Stomach (tissue), 9 donors: ENCODE measurements around the gene SENP7. TPM values are rescaled to one million over a fixed set of nuclear protein-coding genes. Genes with fewer than 3 reads are reported as not detected.
"Not testable (repeated sequence)": the region's sequence is repeated elsewhere in the genome, so short reads cannot be mapped to it uniquely, and the experiment has no call there.

Experiments used
- DNase-seq, 2 donors: peaks; one replicate each; pipeline versions ENCODE4 v3.0.0 to v3.0.0-alpha.2; 2013 to 2019
- H3K27ac ChIP-seq, 5 donors: fragments of 200-600 bp in 4 of 5; sonication (generic) in 4 of 5; one replicate each; pipeline ENCODE4 v1.5.1; 2013 to 2019; ENCODE audit warnings: mild to moderate bottlenecking in 1 of 5, moderate library complexity in 1 of 5
- H3K27me3 ChIP-seq, 3 donors: fragments of 200-600 bp; sonication (generic); one replicate each; pipeline ENCODE4 v1.5.1; 2017 to 2019; ENCODE audit warnings: mixed run types in 1 of 3
- H3K36me3 ChIP-seq, 4 donors: fragments of 200-600 bp; sonication (generic); 1 replicate in 3 of 4; 2 replicates in 1 of 4; pipeline ENCODE4 v1.5.1; 2016 to 2019
- H3K4me1 ChIP-seq, 4 donors: fragments of 200-600 bp; sonication (generic); one replicate each; pipeline ENCODE4 v1.5.1; 2016 to 2019
- H3K4me3 ChIP-seq, 4 donors: fragments of 200-600 bp; sonication (generic) in 3 of 4; one replicate each; pipeline ENCODE4 v1.5.1; 2016 to 2019; ENCODE audit warnings: mild to moderate bottlenecking in 1 of 4
- H3K9me3 ChIP-seq, 4 donors: fragments of 200-600 bp; sonication (generic); one replicate each; pipeline ENCODE4 v1.5.1; 2016 to 2019
- EP300 ChIP-seq: sonication (generic); formaldehyde crosslinking; IDR thresholded peaks from one replicate; pipeline ENCODE4 v1.6.1; 2017; ENCODE audit warnings: antibody characterized with exemption
- POLR2A ChIP-seq, 4 donors: fragments of 450-650 bp; IDR thresholded peaks; one replicate each; pipeline ENCODE4 v1.6.1; 2016; ENCODE audit warnings: antibody characterized with exemption in 4 of 4, control low read depth in 2 of 4, mild to moderate bottlenecking in 1 of 4, moderate library complexity in 1 of 4
- POLR2AphosphoS5 ChIP-seq, 3 donors: sonication (generic); formaldehyde crosslinking; IDR thresholded peaks; one replicate each; pipeline ENCODE4 v1.6.1; 2016; ENCODE audit warnings: antibody characterized with exemption in 3 of 3
- WGBS, 5 donors: extraction: QIAGEN DNeasy Blood & Tissue Kit in 3 of 5; methylation state at CpG; one replicate each; pipeline versions ENCODE4 v1.1.5 to v1.1.7; 2013 to 2018; 5-methylcytosine and 5-hydroxymethylcytosine counted together
- intact Hi-C: fragments of 100-400 bp; cut with DNase I; formaldehyde crosslinking; loops from one replicate; pipeline ENCODE4 v1.15.1; 2023; ENCODE audit warnings: low total_unique reads
- polyA plus RNA-seq, 3 donors: library from polyadenylated mRNA; stranded (reverse); fragments of 200-250 nt; gene quantifications; one replicate each; pipeline ENCODE4 v1.2.3, GENCODE V29; 2013
- total RNA-seq, 5 donors: library from RNA; depleted of rRNA; stranded (reverse); fragments of >200 nt; gene quantifications; one replicate each; pipeline versions ENCODE4 v1.1.0 to v1.2.3, GENCODE V29; 2014 to 2016
- TF ChIP-seq, protein P1 (sequence below), 7 experiments: fragments of 450-650 bp in 4 of 7; fragments of 200-600 bp in 3 of 7; sonication (generic) in 3 of 7; IDR thresholded peaks; one replicate each; pipeline ENCODE4 v1.5.1; 2016 to 2019; ENCODE audit warnings: antibody characterized with exemption in 7 of 7, control low read depth in 2 of 7, mild to moderate bottlenecking in 1 of 7
- donor health status: healthy with polysubstance abuse.
- donor health status: Bipolar disorder and iron deficiency.
- donor health status: healthy.

Gene SENP7
- total and polyA plus RNA-seq, 8 donors = 1.4 to 93.1 (median 14.6) TPM

DNA sequence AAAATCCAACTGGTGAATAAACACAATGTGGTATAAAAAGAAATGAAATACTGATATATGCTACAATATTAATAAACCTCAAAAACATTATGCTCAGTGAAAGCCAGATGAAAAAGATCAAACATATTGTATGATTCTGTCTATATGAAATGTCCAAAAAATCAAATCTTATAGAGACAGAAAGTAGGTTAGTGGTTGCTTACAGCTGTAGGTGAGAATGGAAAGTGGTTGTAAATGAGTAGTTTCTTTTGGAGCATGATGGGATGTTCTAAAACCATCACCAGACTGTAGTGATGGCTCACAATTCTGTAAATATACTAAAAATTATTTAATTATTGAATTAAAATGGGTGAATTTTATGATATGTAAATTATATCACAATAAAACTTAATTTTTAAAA lies 58.4 kb downstream of the SENP7 start:
- H3K36me3 ChIP-seq = peaks cover 0 to 26% (median 19%) of the 10 kb centered on the region in 4 donors
- DNase-seq = no peak
- H3K27ac ChIP-seq = no peak overlapping the region
- H3K4me3 ChIP-seq = no peak overlapping the region
- TF ChIP-seq EP300 (no peak), POLR2A (IDR thresholded peaks at IDR 0.05) (no peak)
- TF ChIP-seq, protein P1, sequence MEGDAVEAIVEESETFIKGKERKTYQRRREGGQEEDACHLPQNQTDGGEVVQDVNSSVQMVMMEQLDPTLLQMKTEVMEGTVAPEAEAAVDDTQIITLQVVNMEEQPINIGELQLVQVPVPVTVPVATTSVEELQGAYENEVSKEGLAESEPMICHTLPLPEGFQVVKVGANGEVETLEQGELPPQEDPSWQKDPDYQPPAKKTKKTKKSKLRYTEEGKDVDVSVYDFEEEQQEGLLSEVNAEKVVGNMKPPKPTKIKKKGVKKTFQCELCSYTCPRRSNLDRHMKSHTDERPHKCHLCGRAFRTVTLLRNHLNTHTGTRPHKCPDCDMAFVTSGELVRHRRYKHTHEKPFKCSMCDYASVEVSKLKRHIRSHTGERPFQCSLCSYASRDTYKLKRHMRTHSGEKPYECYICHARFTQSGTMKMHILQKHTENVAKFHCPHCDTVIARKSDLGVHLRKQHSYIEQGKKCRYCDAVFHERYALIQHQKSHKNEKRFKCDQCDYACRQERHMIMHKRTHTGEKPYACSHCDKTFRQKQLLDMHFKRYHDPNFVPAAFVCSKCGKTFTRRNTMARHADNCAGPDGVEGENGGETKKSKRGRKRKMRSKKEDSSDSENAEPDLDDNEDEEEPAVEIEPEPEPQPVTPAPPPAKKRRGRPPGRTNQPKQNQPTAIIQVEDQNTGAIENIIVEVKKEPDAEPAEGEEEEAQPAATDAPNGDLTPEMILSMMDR (IDR thresholded peaks at IDR 0.05) = no peak
- H3K9me3 ChIP-seq = no peaks in the 10 kb centered on the region
- intact Hi-C loops = no loop called here
- H3K27me3 ChIP-seq = no peaks in the 10 kb centered on the region
- H3K4me1 ChIP-seq = no peaks in the 10 kb centered on the region

DNA sequence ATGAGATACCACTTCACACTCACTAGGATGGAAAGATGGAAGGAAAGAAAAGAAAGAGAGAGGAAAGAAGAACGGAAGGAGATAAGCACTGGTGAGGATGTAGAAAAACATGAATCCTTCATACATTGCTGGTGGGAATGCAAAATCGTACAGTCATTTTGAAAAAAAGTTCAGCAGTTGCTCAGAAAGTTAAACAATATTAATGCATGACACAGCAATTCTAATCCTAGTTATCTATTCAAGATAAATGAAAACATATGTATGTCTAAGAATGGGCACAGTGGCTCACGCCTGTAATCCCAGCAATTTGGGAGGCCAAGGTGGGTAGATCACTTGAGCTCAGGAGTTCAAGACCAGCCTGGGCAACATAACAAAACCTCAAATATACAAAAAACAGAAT lies 59.1 kb downstream of the SENP7 start:
- 86 to 95% (median 93%) methylated on average over 3 of the region's 3 CpGs for WGBS, 5 donors
- DNase-seq = no peak
- no peak for TF ChIP-seq EP300
- TF ChIP-seq POLR2AphosphoS5 (IDR thresholded peaks at IDR 0.05) = no peak
- TF ChIP-seq POLR2A (IDR thresholded peaks at IDR 0.05) = no peak
- TF ChIP-seq, protein P1 (IDR thresholded peaks at IDR 0.05) = no peak
- H3K27ac ChIP-seq = no peak overlapping the region
- H3K36me3 ChIP-seq = peaks cover 0 to 26% (median 19%) of the 10 kb centered on the region in 4 donors
- H3K9me3 ChIP-seq = no peaks in the 10 kb centered on the region
- no peaks in the 10 kb centered on the region for H3K4me1 ChIP-seq
- intact Hi-C loops = no loop called here
- H3K27me3 ChIP-seq = no peaks in the 10 kb centered on the region
- no peak overlapping the region for H3K4me3 ChIP-seq

DNA sequence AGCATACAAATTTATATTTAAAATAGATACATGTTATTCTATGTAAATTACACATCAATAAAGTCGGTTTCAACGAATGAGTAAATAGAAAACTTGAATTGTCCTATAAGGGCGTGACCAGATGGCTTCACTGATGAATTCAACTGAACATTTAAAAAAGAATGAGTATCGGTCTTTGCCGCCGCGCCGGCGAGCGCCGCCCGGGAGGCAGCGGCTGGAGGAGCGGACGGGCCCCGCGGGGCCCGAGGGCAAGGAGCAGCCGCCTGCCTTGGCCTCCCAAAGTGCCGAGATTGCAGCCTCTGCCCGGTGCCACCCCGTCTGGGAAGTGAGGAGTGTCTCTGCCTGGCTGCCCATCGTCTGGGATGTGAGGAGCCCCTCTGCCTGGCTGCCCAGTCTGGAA lies 74.4 kb downstream of the SENP7 start:
- H3K36me3 ChIP-seq, H3K4me1 ChIP-seq, H3K27ac ChIP-seq, H3K27me3 ChIP-seq, H3K9me3 ChIP-seq, DNase-seq, H3K4me3 ChIP-seq, intact Hi-C loops: not testable (repeated sequence)
- 95 to 99% (median 97%) methylated on average over 17 to 21 of the region's 23 CpGs for WGBS, 5 donors

DNA sequence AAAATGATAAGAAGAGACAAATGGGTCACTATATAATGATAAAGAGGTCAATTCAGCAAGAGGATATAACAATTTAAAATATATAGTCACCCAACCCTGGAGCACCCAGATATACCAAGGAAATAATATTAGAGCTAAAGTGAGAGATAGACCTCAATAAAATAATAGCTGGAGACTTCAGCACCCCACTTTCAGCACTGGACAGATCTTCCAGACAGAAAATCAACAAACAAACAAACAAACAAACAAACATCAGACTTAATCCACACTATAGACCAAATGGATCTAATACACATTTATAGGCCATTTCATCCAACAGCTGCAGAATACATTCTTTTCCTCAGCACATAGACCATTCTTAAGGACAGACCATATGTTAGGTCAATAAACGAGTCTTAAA lies 79.4 kb downstream of the SENP7 start:
- TF ChIP-seq EP300 = no peak
- TF ChIP-seq, protein P1 (IDR thresholded peaks at IDR 0.05) = no peak
- TF ChIP-seq POLR2AphosphoS5 (IDR thresholded peaks at IDR 0.05) = no peak
- no peak for TF ChIP-seq POLR2A (IDR thresholded peaks at IDR 0.05)
- H3K27ac ChIP-seq = no peak overlapping the region
- H3K4me1 ChIP-seq = no peaks in the 10 kb centered on the region
- 97 to 100% (median 98%) methylated on average over 1 of the region's 1 CpG for whole genome bisulfite sequencing, 5 donors
- no peaks in the 10 kb centered on the region for H3K27me3 ChIP-seq
- no peaks in the 10 kb centered on the region for H3K36me3 ChIP-seq
- intact Hi-C loops = no loop called here
- H3K9me3 ChIP-seq = peaks cover 0 to 5% (median 0%) of the 10 kb centered on the region in 4 donors
- H3K4me3 ChIP-seq = no peak overlapping the region
- no peak for DNase-seq

DNA sequence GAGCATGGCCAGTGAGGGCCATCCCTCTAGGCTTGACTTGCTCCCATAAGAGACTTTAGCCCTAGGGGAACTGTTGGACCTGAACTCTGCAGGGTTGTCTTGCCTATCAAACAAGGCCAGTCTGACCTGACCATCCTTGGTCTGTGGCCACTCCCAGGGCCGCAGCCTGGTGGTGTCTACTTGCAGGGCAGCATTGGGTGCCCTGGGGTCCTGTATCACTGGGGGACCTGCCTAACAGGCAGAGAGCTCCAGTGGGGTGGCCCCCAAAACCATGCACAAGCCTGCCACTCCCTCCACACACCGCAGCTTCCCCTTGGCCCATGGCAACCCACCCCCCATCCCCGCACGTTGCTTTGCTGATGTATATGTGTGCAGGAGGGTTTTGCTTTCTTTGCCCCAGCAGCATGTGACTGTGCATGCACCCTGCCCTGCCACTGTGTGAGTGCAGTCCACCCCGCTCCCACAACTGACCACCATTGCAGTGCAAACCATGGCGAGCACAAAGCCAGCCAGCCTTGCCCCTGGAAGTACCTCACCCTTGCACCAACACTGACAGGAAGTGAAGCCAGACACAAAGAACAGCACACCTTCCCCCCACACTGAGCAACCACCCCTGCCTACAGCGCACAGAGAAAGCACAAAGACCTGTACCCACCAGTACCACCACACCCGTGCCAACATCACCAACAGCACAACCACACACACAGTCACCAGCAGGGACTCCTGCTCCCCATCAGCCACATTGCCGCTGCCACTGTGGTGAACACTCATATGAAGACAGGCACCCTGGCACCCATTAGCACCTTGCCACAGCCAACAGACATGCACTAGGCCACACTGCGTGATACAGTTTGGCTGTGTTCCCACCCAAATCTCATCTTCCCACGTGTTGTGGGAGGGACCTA lies 88.8 kb downstream of the SENP7 start:
- whole genome bisulfite sequencing, 5 donors = 91 to 95% (median 94%) methylated on average over 7 to 11 of the region's 11 CpGs
- intact Hi-C loops = no loop called here
- Histone ChIP-seq H3K27me3 (no peaks in the 10 kb centered on the region), H3K36me3 (no peaks in the 10 kb centered on the region), H3K4me3 (no peak overlapping the region), H3K27ac (no peak overlapping the region), H3K4me1 (no peaks in the 10 kb centered on the region), H3K9me3 (no peaks in the 10 kb centered on the region)
- DNase-seq = no peak
- TF ChIP-seq POLR2A (IDR thresholded peaks at IDR 0.05) (no peak), POLR2AphosphoS5 (IDR thresholded peaks at IDR 0.05) (no peak), EP300 (no peak)
- TF ChIP-seq, protein P1 (IDR thresholded peaks at IDR 0.05) = no peak
